HepG2 (cell line): ENCODE data around the gene PSMA7. TPM values are rescaled to one million over a fixed set of nuclear protein-coding genes. Genes with fewer than 3 reads are reported as not detected.
A peak's percentile ranks its signal among the peaks of the same experiment; 100 is the strongest.

Experiments
- ELF4 ChIP-seq: sonication (generic); formaldehyde crosslinking; IDR thresholded peaks from 2 replicates; pipeline ENCODE4 v1.5.0; 2020; ENCODE audit warnings: missing genetic modification reagents, mild to moderate bottlenecking, moderate library complexity, borderline replicate concordance
- GLI4 ChIP-seq: sonication (generic); formaldehyde crosslinking; IDR thresholded peaks from 2 replicates; pipeline ENCODE4 v1.5.1; 2020; ENCODE audit warnings: missing genetic modification reagents, mild to moderate bottlenecking, moderate library complexity, borderline replicate concordance
- HDAC2 ChIP-seq: sonication (generic); formaldehyde crosslinking; IDR thresholded peaks from 2 replicates; pipeline ENCODE4 v1.4.0; 2020; ENCODE audit warnings: missing genetic modification reagents
- MXD3 ChIP-seq: IDR thresholded peaks from 2 replicates; pipeline ENCODE4 v1.6.1; 2016; ENCODE audit warnings: mild to moderate bottlenecking, missing biosample characterization, missing genetic modification reagents
- NR0B2 ChIP-seq: sonication (generic); formaldehyde crosslinking; IDR thresholded peaks from 2 replicates; pipeline ENCODE4 v1.4.0; 2020; ENCODE audit warnings: mild to moderate bottlenecking, missing genetic modification reagents
- PLRG1 ChIP-seq: fragments of 450-650 bp; conservative IDR thresholded peaks from 2 replicates; pipeline ENCODE4 v1.6.1; 2016
- PPARG ChIP-seq: conservative IDR thresholded peaks from 2 replicates; pipeline ENCODE4 v1.6.1; 2016; ENCODE audit warnings: missing biosample characterization, missing genetic modification reagents
- TOE1 ChIP-seq: sonication (generic); formaldehyde crosslinking; IDR thresholded peaks from 2 replicates; pipeline ENCODE4 v1.4.0; 2020; ENCODE audit warnings: mild to moderate bottlenecking, missing genetic modification reagents
- ZNF280B ChIP-seq: sonication (generic); formaldehyde crosslinking; IDR thresholded peaks from 2 replicates; pipeline ENCODE4 v1.5.0; 2020; ENCODE audit warnings: missing genetic modification reagents, mild to moderate bottlenecking, borderline replicate concordance
- ZNF317 ChIP-seq: sonication (generic); formaldehyde crosslinking; IDR thresholded peaks from 2 replicates; pipeline ENCODE4 v1.5.0; 2020; ENCODE audit warnings: mild to moderate bottlenecking, missing genetic modification reagents
- ZNF530 ChIP-seq: sonication (generic); formaldehyde crosslinking; IDR thresholded peaks from 2 replicates; pipeline ENCODE4 v1.5.0; 2020; ENCODE audit warnings: low read depth, mild to moderate bottlenecking, missing genetic modification reagents
- ZNF556 ChIP-seq: sonication (generic); formaldehyde crosslinking; IDR thresholded peaks from 2 replicates; pipeline ENCODE4 v1.4.0; 2020; ENCODE audit warnings: mild to moderate bottlenecking, missing genetic modification reagents, borderline replicate concordance
- ZNF660 ChIP-seq: sonication (generic); formaldehyde crosslinking; IDR thresholded peaks from 2 replicates; pipeline ENCODE4 v1.5.1; 2020; ENCODE audit warnings: mild to moderate bottlenecking, low read depth, missing genetic modification reagents, borderline replicate concordance
- ZNF883 ChIP-seq: sonication (generic); formaldehyde crosslinking; IDR thresholded peaks from 2 replicates; pipeline ENCODE4 v1.5.1; 2020; ENCODE audit warnings: mild to moderate bottlenecking, missing genetic modification reagents; ENCODE audit errors: not compliant biosample characterization
- ZSCAN30 ChIP-seq: sonication (generic); formaldehyde crosslinking; IDR thresholded peaks from 2 replicates; pipeline ENCODE4 v1.5.0; 2020; ENCODE audit warnings: mild to moderate bottlenecking, missing genetic modification reagents
- polyA plus RNA-seq, 8 experiments: library from polyadenylated mRNA; depleted of rRNA in 3 of 8; stranded (reverse) in 7 of 8; unstranded in 1 of 8; fragments of >200 nt; fragmentation: Illumina TruSeq in 4 of 8; extraction: Trizol in 4 of 8; gene quantifications; 2 replicates each; pipeline versions ENCODE4 v1.2.1 to v1.2.3, GENCODE V29; 2011 to 2016; ENCODE audit warnings: low read depth in 4 of 8, missing spikeins in 1 of 8, mixed read lengths in 1 of 8; ENCODE audit not compliant: insufficient read depth in 1 of 8
- total RNA-seq, 5 experiments: library from RNA; depleted of rRNA; stranded (reverse); fragments of >200 nt; fragmentation: Illumina TruSeq; extraction: Trizol; gene quantifications; 2 replicates each; pipeline ENCODE4 v1.2.3, GENCODE V29; 2016; ENCODE audit warnings: low read depth in 1 of 5
- TF ChIP-seq, protein P1 (sequence below): sonication (generic); formaldehyde crosslinking; IDR thresholded peaks from 2 replicates; pipeline ENCODE4 v1.5.0; 2020; ENCODE audit warnings: missing genetic modification reagents
- TF ChIP-seq, protein P2 (sequence below): sonication (generic); formaldehyde crosslinking; IDR thresholded peaks from 2 replicates; pipeline ENCODE4 v1.4.0; 2020; ENCODE audit warnings: mild to moderate bottlenecking, low read depth, missing genetic modification reagents
- TF ChIP-seq, protein P3 (sequence below): sonication (generic); formaldehyde crosslinking; IDR thresholded peaks from 2 replicates; pipeline ENCODE4 v1.5.1; 2020; ENCODE audit warnings: mild to moderate bottlenecking, missing genetic modification reagents, moderate library complexity

Gene PSMA7
- total and polyA plus RNA-seq, 2 of the 13 experiments (the other 11 are each of a cell fraction or from before 2014, with no cell fraction given) = 531 to 631 TPM

GRCh38 chr20:62141397-62142251 is 1.6 kb downstream of the PSMA7 start (continued):
- no peak for TF ChIP-seq ZSCAN30 (CRISPR knock-in tag)
- TF ChIP-seq, protein P1, sequence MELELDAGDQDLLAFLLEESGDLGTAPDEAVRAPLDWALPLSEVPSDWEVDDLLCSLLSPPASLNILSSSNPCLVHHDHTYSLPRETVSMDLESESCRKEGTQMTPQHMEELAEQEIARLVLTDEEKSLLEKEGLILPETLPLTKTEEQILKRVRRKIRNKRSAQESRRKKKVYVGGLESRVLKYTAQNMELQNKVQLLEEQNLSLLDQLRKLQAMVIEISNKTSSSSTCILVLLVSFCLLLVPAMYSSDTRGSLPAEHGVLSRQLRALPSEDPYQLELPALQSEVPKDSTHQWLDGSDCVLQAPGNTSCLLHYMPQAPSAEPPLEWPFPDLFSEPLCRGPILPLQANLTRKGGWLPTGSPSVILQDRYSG (CRISPR knock-in tag) = no peak
- TF ChIP-seq ZNF280B (CRISPR knock-in tag) = 0 out of 2 replicates have a peak, but pooled peaks have one; percentile 56
- no peak; the same call in 1 of the 2 replicates for TF ChIP-seq HDAC2
- no peak for TF ChIP-seq ZNF660 (CRISPR knock-in tag)
- peak; percentile 68; the same call in 1 of the 2 replicates for TF ChIP-seq ZNF317 (CRISPR knock-in tag)
- TF ChIP-seq TOE1 = no peak
- no peak for TF ChIP-seq ZNF530
- 0 out of 2 replicates have a peak, but pooled peaks have one; percentile 47 for TF ChIP-seq NR0B2
- no peak for TF ChIP-seq MXD3 (CRISPR knock-in tag)
- TF ChIP-seq, protein P2, sequence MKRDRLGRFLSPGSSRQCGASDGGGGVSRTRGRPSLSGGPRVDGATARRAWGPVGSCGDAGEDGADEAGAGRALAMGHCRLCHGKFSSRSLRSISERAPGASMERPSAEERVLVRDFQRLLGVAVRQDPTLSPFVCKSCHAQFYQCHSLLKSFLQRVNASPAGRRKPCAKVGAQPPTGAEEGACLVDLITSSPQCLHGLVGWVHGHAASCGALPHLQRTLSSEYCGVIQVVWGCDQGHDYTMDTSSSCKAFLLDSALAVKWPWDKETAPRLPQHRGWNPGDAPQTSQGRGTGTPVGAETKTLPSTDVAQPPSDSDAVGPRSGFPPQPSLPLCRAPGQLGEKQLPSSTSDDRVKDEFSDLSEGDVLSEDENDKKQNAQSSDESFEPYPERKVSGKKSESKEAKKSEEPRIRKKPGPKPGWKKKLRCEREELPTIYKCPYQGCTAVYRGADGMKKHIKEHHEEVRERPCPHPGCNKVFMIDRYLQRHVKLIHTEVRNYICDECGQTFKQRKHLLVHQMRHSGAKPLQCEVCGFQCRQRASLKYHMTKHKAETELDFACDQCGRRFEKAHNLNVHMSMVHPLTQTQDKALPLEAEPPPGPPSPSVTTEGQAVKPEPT (CRISPR knock-in tag) = no peak
- no peak for TF ChIP-seq ELF4
- TF ChIP-seq ZNF556 (CRISPR knock-in tag) = no peak
- TF ChIP-seq ZNF883 = no peak
- TF ChIP-seq PLRG1 = no peak
- TF ChIP-seq GLI4 (CRISPR knock-in tag) = no peak
- TF ChIP-seq, protein P3, sequence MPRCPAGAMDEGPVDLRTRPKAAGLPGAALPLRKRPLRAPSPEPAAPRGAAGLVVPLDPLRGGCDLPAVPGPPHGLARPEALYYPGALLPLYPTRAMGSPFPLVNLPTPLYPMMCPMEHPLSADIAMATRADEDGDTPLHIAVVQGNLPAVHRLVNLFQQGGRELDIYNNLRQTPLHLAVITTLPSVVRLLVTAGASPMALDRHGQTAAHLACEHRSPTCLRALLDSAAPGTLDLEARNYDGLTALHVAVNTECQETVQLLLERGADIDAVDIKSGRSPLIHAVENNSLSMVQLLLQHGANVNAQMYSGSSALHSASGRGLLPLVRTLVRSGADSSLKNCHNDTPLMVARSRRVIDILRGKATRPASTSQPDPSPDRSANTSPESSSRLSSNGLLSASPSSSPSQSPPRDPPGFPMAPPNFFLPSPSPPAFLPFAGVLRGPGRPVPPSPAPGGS = no peak
- no peak for TF ChIP-seq PPARG (CRISPR knock-in tag)
